ENCODE data around the gene SMARCA2.

SMARCA2 gene

DNA sequence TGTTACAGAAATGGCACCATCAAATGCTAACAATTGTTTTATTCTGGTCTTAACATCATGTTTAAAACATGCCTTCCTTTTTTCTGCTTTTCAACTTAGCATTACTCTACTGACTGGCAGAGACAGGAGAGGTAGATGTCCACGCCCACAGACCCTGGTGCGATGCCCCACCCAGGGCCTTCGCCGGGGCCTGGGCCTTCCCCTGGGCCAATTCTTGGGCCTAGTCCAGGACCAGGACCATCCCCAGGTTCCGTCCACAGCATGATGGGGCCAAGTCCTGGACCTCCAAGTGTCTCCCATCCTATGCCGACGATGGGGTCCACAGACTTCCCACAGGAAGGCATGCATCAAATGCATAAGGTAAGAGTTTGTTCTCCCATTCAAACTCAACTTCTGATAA lies 13.7 kb downstream of the SMARCA2 start:
- no peak overlapping the region for H3K4me2 ChIP-seq (ENCODE audit: low read length)
- H3K9ac ChIP-seq (ENCODE audit: low read length) = no peak overlapping the region
- no peaks in the 10 kb centered on the region for H3K27me3 ChIP-seq (ENCODE audit: insufficient read depth, low read length)
- no peak overlapping the region for H3K4me3 ChIP-seq (ENCODE audit: low read depth, low read length, poor library complexity, severe bottlenecking)
- H3K9me2 ChIP-seq (ENCODE audit: low read depth, low read length) = no peaks in the 10 kb centered on the region
- H2AFZ ChIP-seq (ENCODE audit: low read length) = no peak overlapping the region
- TF ChIP-seq EZH2 (IDR thresholded peaks at IDR 0.05; ENCODE audit: borderline replicate concordance, low read length) = no peak
- TF ChIP-seq, protein P1, sequence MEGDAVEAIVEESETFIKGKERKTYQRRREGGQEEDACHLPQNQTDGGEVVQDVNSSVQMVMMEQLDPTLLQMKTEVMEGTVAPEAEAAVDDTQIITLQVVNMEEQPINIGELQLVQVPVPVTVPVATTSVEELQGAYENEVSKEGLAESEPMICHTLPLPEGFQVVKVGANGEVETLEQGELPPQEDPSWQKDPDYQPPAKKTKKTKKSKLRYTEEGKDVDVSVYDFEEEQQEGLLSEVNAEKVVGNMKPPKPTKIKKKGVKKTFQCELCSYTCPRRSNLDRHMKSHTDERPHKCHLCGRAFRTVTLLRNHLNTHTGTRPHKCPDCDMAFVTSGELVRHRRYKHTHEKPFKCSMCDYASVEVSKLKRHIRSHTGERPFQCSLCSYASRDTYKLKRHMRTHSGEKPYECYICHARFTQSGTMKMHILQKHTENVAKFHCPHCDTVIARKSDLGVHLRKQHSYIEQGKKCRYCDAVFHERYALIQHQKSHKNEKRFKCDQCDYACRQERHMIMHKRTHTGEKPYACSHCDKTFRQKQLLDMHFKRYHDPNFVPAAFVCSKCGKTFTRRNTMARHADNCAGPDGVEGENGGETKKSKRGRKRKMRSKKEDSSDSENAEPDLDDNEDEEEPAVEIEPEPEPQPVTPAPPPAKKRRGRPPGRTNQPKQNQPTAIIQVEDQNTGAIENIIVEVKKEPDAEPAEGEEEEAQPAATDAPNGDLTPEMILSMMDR (IDR thresholded peaks at IDR 0.05; ENCODE audit: low read length) = no peak
- H3K27ac ChIP-seq (ENCODE audit: low read depth, low read length, poor library complexity, severe bottlenecking) = no peak overlapping the region
- peaks cover 56% of the 10 kb centered on the region for H3K79me2 ChIP-seq (ENCODE audit: insufficient read depth, low read length)
- H3K4me1 ChIP-seq (ENCODE audit: insufficient read depth, low read length, severe bottlenecking) = peaks cover 15% of the 10 kb centered on the region
- no peaks in the 10 kb centered on the region for H3K9me3 ChIP-seq (ENCODE audit: low read length)
- 0 out of 2 replicates have a peak, but pooled peaks cover 6% of the 10 kb centered on the region for H4K20me1 ChIP-seq (ENCODE audit: insufficient read depth, low read length)
- no peaks in the 10 kb centered on the region for H3F3A ChIP-seq (ENCODE audit: insufficient read depth, low read length)
- peaks cover 42% of the 10 kb centered on the region for H3K36me3 ChIP-seq (ENCODE audit: insufficient read depth, low read length)

DNA sequence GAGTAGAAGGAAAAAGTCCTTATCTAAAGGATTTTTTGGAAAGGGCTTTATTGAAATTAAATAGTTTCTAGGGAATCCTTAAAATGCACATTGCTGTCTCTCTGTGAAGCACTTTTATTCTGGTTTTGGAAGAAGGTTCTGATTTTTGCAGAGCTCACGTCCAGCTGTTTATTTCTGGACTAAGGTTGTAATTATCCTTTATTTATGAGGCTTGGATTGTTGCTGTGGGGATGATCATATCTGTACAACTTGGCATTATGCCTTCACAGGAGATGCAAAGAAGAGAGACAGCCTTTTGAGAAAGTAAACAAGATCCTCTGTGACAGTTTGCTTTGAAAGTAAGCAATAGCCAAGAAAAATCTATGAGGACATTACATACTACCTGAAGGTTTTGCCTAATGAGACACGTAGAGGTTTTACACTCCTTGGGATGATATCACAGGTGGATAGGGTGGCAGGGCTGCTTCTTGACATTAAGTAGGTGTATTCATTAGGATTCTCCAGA lies 14.6 kb downstream of the SMARCA2 start:
- Histone ChIP-seq H3F3A (ENCODE audit: insufficient read depth, low read length) (no peaks in the 10 kb centered on the region), H2AFZ (ENCODE audit: low read length) (no peak overlapping the region), H3K4me2 (ENCODE audit: low read length) (no peak overlapping the region), H3K79me2 (ENCODE audit: insufficient read depth, low read length) (peaks cover 54% of the 10 kb centered on the region), H3K36me3 (ENCODE audit: insufficient read depth, low read length) (peaks cover 50% of the 10 kb centered on the region), H3K4me3 (ENCODE audit: low read depth, low read length, poor library complexity, severe bottlenecking) (no peak overlapping the region), H3K4me1 (ENCODE audit: insufficient read depth, low read length, severe bottlenecking) (peaks cover 15% of the 10 kb centered on the region), H4K20me1 (ENCODE audit: insufficient read depth, low read length) (0 out of 2 replicates have a peak, but pooled peaks cover 6% of the 10 kb centered on the region), H3K27ac (ENCODE audit: low read depth, low read length, poor library complexity, severe bottlenecking) (no peak overlapping the region), H3K27me3 (ENCODE audit: insufficient read depth, low read length) (no peaks in the 10 kb centered on the region), H3K9me3 (ENCODE audit: low read length) (no peaks in the 10 kb centered on the region), H3K9ac (ENCODE audit: low read length) (no peak overlapping the region), H3K9me2 (ENCODE audit: low read depth, low read length) (no peaks in the 10 kb centered on the region)
- no peak for TF ChIP-seq EZH2 (IDR thresholded peaks at IDR 0.05; ENCODE audit: borderline replicate concordance, low read length)
- TF ChIP-seq, protein P1 (IDR thresholded peaks at IDR 0.05; ENCODE audit: low read length) = no peak

- Histone ChIP-seq H3K79me2 (ENCODE audit: insufficient read depth, low read length) (peaks cover 29% of the 10 kb centered on the region), H3K4me1 (ENCODE audit: insufficient read depth, low read length, severe bottlenecking) (peaks cover 6% of the 10 kb centered on the region), H3K9ac (ENCODE audit: low read length) (no peak overlapping the region), H2AFZ (ENCODE audit: low read length) (no peak overlapping the region), H3K4me3 (ENCODE audit: low read depth, low read length, poor library complexity, severe bottlenecking) (no peak overlapping the region), H3K9me3 (ENCODE audit: low read length) (no peaks in the 10 kb centered on the region), H3K36me3 (ENCODE audit: insufficient read depth, low read length) (peaks cover 58% of the 10 kb centered on the region), H3K9me2 (ENCODE audit: low read depth, low read length) (no peaks in the 10 kb centered on the region), H3F3A (ENCODE audit: insufficient read depth, low read length) (no peaks in the 10 kb centered on the region), H4K20me1 (ENCODE audit: insufficient read depth, low read length) (0 out of 2 replicates have a peak, but pooled peaks cover 6% of the 10 kb centered on the region), H3K27me3 (ENCODE audit: insufficient read depth, low read length) (no peaks in the 10 kb centered on the region), H3K4me2 (ENCODE audit: low read length) (no peak overlapping the region), H3K27ac (ENCODE audit: low read depth, low read length, poor library complexity, severe bottlenecking) (no peak overlapping the region)
- TF ChIP-seq, protein P1 (IDR thresholded peaks at IDR 0.05; ENCODE audit: low read length) = no peak
- no peak for TF ChIP-seq EZH2 (IDR thresholded peaks at IDR 0.05; ENCODE audit: borderline replicate concordance, low read length)
These were observed 17.1 kb downstream of the SMARCA2 start for GRCh38 chr9:2032234-2032633.
